Right renal cortex interstitium (tissue), 3 donors: Measurements from ENCODE around the gene GTF2A1. TPM values are rescaled to one million over a fixed set of nuclear protein-coding genes. Genes with fewer than 3 reads are reported as not detected.

Experiments
- DNase-seq, 3 donors: peaks; one replicate each; pipeline ENCODE4 v3.0.0-alpha.2; 2013; ENCODE audit warnings: low read depth in 3 of 3, low spot score in 2 of 3
- polyA plus RNA-seq, 3 donors: library from polyadenylated mRNA; unstranded; fragments of 120-200 nt; gene quantifications; one replicate each; pipeline ENCODE4 v1.2.1, GENCODE V29; 2013; ENCODE audit not compliant: insufficient read length in 3 of 3

The GTF2A1 gene
- polyA plus RNA-seq, 3 donors, result 40.3 to 44.9 (median 41.4) TPM

GRCh38 chr14:81144824-81145603 is 75.7 kb downstream of the GTF2A1 start:
- DNase-seq, result no peak

GRCh38 chr14:81143793-81144192 is 77.0 kb downstream of the GTF2A1 start:
- no peak for DNase-seq

- no peak for DNase-seq
Observed at GRCh38 chr14:81141426-81141825, 79.3 kb downstream of the GTF2A1 start.

GRCh38 chr14:81138429-81138828 is 82.3 kb downstream of the GTF2A1 start:
- no peak for DNase-seq

- DNase-seq, result no peak
Observed at GRCh38 chr14:81137316-81137715, 83.4 kb downstream of the GTF2A1 start.

- no peak for DNase-seq
Observed at GRCh38 chr14:81133400-81133799, 87.4 kb downstream of the GTF2A1 start.

GRCh38 chr14:81132468-81132867 is 88.3 kb downstream of the GTF2A1 start:
- DNase-seq, result no peak

- no peak for DNase-seq
Observed at GRCh38 chr14:81129242-81129641, 91.5 kb downstream of the GTF2A1 start.

GRCh38 chr14:81127785-81128184 is 93.0 kb downstream of the GTF2A1 start:
- DNase-seq, result no peak

GRCh38 chr14:81125536-81125935 is 95.2 kb downstream of the GTF2A1 start:
- DNase-seq, result no peak

Other genes with a start within 250 kb of the GTF2A1 start
- gene STON2, start 179.4 kb upstream of the GTF2A1 start, polyA plus RNA-seq, result 10 to 100 TPM; 45.5 to 49.7 (median 46.4) TPM